GM18517 (cell line): ENCODE measurements around the gene ADD2.
"Not testable (repeated sequence)": the region's sequence is repeated elsewhere in the genome, so short reads cannot be mapped to it uniquely, and the experiment has no call there.

Experiments
- ATAC-seq: cut with Tn5 transposase; IDR thresholded peaks from one replicate; pipeline ENCODE4 v1.9.1; 2021; ENCODE audit warnings: mild to moderate bottlenecking, moderate library complexity; ENCODE audit not compliant: unreplicated experiment

ADD2 gene

DNA sequence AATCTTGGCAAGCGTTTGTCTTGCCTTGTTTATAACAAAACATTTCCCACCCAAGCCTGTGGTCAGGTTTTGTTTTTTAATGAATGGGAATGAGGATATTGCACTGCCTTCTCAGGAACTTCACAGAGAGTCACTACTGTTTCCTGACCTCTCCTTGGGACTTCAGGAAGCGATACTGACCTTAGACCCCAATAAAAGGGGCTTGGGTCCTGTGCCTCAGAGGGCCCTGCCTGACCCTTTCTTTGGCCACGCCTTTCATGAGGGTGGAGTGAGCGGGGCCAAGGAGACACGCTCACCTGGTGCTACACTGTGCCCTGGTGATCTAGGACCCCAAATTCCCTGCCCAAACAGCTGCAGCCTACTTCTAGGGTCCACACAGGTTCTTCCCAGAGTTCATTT, 121.6 kb downstream of the ADD2 start:
- ATAC-seq: no peak

GRCh38 chr2:70645733-70646419, 122.1 kb downstream of the ADD2 start:
- no peak for ATAC-seq

DNA sequence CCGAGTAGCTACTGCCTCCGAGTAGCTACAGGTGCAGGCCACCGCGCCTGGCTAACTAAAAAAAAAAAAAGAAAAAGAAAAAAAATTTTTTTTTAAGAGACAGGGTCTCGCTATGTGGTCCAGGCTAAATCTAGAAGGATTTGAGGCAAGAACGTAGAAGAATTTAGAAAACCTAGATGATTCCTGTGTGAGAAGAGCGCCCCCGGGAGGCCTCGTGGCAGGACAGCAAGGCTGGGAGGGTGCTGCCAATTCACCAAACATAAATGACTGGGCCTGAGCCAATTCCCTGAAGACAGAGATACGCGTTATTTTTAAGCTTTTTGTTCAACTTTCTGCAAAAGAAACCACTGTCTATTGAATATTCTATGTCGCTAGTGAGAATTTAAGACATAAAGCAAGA, 124.3 kb downstream of the ADD2 start:
- ATAC-seq: no peak

GRCh38 chr2:70641263-70641784, 126.7 kb downstream of the ADD2 start:
- ATAC-seq: no peak

DNA sequence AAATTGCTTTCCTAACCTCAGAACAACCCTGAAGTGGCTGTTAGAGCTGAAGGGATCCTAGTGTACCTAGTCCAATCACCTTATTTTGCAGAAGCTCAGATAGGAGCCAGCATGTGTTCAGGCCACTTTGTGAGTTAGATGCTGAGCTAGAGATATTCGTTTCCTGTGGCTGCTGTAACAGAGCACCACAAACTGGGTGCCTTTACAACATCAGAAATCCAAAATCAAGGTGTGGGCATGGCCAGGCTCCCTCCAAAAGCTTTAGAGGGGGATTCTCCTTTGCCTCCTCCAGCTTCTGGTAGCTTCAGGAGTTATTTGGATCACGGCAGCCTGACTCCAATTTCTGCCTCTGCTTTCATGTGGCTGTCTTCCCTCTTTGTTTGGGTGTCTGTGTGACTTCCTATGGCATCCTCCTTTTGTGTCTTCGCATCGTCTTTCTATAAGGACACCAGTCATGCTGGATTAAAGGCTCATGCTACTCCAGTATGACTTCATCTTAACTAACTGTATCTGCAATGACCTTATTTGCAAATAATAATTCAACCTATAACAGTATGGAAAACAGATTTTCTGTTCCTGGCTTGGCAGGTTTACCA, 128.1 kb downstream of the ADD2 start:
- ATAC-seq: no peak

DNA sequence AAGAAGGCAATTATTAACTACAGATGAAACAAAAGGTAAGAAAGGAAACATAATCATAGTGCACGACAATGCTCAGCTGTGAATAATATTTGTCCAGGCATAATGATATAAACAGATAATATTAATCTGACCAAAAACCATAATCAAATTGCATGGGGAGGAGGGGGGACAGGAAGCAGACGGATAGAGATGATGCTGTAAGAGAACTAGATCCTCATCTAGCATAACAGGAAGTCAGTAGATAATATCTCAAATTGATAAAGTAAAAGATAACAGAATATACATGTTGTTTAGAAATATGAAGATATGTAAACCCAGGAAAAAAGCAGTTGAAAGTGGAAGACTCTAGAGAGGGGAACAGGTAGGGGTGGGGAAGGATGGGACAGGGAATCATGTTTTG, 129.4 kb downstream of the ADD2 start:
- ATAC-seq: no peak

GRCh38 chr2:70633508-70633907, 134.5 kb downstream of the ADD2 start:
- ATAC-seq: no peak

GRCh38 chr2:70632966-70633365, 135.0 kb downstream of the ADD2 start:
- no peak for ATAC-seq

DNA sequence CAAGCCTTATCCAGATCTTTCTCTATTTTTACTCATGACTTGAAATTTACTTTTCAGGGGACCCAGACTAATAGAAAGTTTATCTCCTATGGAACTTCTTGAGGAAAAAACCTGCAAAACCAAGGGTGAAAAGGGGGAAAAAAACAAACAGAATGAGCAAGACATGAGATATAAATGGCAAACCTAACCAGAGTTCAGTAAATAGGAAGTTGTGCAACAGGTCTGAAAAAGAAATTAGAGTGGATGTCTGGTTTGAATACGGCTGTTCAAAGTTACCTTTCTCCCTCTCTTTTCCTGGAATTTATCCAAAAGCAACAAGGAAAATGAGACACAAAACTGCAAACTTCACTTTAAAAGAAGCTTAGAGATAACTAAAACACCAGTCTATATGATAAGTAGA, 135.6 kb downstream of the ADD2 start:
- no peak for ATAC-seq

DNA sequence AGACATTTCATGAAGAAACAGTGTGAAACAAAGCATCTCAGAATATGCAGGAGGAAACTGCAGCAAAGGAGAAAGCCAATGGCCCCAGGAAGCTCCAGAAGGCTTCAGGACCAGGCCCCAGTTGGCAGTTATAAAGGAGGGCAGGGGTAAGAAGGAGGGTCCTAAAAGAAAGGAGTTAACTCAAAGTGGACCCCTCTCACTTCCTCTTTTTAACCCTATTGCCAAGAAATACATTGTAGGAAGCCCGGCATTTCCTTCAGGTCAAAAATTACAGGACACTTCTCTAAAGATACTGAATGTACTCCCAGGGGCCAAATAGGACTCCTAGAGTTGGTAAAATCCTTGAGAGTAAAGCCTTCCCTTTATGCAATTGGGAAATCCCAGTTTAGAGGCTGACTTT, 137.2 kb downstream of the ADD2 start:
- ATAC-seq: no peak

DNA sequence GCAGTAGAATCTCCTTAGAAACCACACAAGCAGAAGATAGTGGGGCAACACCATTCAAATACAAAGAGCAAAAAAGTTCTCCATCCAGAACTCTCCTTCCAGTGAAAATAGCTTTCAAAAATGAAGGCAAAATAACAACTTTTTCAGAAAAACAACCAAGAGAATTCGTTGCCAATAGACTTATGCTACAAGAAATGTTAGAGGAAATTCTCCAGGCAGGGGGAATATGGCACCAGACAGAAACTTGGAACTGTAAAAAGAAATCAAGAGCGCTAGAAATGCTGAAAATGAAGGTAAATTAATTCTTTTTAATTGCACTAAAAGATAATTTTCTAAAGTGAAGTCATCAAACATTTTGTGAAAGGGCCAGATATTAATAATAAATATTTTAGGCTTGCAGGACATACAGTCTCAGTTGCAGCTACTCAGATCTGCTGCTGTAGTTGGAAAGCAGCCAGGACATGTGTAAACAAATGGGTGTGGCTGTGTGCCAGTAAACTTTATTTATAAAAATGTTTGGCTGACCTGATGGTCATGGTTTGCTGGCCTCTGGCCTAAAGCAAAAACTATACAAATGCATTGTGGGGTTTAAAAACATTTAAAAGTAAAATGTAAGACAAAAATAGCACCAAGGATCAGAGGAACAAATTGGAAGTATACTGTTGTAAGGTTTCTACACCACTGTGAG, 140.6 kb downstream of the ADD2 start:
- ATAC-seq: no peak

GRCh38 chr2:70626254-70626990, 141.6 kb downstream of the ADD2 start:
- no peak for ATAC-seq

DNA sequence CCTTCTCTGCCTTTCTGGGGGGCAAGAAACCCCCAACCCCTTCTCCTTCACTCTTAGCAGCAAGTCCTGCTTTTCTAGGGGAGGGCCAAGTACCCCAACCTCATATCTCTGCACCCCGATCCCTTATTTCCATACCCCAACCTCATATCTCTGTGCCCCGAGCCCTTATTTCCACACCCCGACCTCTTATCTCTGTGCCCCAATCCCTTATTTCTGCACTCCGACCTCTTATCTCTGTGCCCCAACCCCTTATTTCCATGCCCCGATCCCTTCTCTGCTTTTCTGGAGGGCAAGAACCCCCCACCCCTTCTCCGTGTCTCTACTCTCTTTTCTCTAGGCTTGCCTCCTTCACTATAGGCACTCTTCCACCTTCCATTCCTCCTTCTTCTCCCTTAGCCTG, 146.5 kb downstream of the ADD2 start:
- ATAC-seq: not testable (repeated sequence)

- no peak for ATAC-seq
Measured at GRCh38 chr2:70620020-70620419, 148.0 kb downstream of the ADD2 start.

DNA sequence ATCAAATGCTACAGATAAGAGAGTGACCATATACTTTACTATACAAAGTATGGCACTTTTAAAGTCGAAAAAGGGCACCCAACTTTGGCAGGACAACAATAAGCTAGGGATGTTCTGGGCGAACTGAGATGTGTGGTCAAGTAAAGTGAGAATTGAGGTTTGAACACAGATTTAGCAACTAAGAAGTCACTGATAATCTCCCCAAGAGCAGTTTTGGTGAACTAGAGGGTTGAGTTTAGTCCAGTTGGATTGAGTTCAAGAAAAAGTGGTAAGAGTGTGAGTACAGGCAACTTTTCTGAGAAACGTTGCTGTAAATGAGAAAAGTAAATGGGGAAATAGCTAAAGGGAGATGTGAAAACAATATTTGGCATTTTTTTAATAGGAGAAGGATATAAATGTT, 148.8 kb downstream of the ADD2 start:
- no peak for ATAC-seq

GRCh38 chr2:70616168-70616694, 151.8 kb downstream of the ADD2 start:
- ATAC-seq: no peak

DNA sequence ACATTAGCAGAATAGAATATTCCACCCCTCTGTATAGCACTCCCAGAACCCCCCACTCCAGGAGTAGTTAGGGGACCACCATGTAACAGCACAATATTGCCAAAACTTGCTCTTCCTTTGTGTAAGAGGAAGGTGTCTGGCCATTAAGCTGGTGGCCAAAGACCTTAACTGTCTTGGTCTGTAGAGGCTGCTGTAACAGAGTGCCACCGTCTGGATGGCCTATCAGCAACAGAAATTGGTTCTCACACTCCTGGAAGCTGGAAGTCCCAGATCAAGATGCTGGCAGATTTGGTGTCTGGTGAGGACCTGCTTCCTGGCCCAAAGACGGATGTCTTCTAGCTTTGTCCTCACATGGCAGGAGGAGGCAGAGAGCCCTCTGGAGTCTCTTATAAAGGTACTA, 152.8 kb downstream of the ADD2 start:
- ATAC-seq: no peak

DNA sequence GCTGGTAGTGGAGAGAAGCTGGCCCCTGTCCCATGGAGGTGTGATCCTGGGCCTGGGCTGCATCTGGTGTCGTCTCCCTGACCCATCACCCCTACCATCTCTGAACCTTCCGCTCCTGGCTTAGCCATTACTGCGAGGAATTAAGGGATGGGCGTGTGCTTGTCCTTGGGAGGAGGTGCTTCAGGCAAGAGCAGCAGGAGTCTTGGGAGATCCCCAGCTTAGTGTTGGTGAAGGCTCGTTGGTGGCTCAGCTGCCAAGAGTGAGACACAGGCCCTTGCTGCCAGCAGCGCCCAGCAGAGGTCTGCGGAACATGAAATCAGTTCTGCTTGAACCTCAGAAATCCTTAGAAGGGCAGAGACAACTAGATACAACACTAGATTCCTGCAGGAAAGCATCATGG, 154.5 kb downstream of the ADD2 start:
- ATAC-seq: no peak

DNA sequence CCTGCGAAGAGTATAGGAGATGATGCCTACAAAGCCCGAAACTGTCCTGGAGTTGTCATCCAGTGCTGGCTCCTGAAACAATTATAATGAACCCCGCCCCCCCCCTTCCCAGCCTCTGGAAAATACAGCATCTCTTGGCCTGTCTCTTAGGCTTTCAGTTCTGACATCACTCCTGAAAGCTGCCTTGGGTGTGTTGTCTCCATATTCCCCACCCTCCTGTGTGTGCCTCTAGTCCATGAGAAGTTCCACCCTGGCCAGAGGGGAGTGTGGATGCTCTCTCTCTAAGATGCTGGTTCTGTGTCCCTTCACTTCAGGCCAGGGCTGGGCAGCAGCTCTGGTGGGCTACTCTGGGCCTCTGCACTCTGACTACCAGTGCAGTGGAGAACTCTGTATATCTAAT, 155.4 kb downstream of the ADD2 start:
- no peak for ATAC-seq

DNA sequence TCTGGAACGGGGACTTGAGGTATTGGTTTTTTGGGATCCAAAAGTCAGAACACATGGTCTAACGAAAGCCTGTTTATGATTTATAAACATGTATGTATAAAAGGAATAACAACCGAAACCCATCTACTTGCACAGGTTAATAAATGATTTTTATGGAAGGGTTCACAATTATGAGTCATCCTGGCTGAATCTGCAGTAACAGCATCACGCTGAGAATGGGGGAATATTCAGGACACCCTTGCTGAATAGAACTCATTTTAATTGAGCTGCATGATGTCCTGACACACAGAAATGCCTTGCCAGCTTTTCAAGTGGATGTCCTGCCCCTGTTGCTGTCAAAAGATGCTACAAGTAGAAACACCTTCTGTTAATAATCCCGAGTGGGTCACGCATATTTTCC, 159.6 kb downstream of the ADD2 start:
- no peak for ATAC-seq

DNA sequence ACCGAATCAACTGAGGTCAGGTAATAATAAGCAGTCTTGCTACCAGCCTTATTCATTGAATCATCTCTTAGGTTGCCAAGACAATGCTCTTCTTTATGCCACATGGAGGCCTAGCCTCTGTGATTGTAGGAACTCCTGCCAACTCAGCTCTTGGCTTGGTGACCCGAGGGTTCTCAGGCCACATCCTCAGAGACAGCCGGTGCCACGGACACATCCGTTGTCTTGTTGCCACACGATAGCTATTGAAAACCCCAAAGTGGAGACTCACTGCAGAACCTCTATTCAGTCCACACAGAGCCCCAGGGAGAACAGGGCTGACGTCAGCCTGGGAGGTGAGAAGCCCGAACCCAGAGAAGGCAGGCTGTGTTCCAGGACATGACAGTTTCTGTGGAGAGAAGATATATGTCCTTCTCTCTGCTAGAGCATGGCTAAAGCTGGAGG, 160.9 kb downstream of the ADD2 start:
- ATAC-seq: no peak
